Esophagus muscularis mucosa (tissue), 3 donors: ENCODE results near the gene WFDC12.

ENCODE experiments used
- CTCF ChIP-seq, 3 experiments: fragments of 200-600 bp in 2 of 3; fragments of 450-650 bp in 1 of 3; sonication (generic) in 2 of 3; IDR thresholded peaks; one replicate each; pipeline ENCODE4 v1.5.1; 2017 to 2019; ENCODE audit warnings: antibody characterized with exemption in 3 of 3, mild to moderate bottlenecking in 2 of 3, moderate library complexity in 1 of 3
- POLR2A ChIP-seq: fragments of 450-650 bp; IDR thresholded peaks from one replicate; pipeline ENCODE4 v1.6.1; 2017; ENCODE audit warnings: antibody characterized with exemption, moderate library complexity, mild to moderate bottlenecking, low read depth
- POLR2AphosphoS5 ChIP-seq, 2 donors: sonication (generic); formaldehyde crosslinking; IDR thresholded peaks; one replicate each; pipeline ENCODE4 v1.6.1; 2017; ENCODE audit warnings: antibody characterized with exemption in 2 of 2

- TF ChIP-seq POLR2A (no peak), CTCF (IDR thresholded peaks at IDR 0.05) (no peak), POLR2AphosphoS5 (IDR thresholded peaks at IDR 0.05) (no peak)
Observed at GRCh38 chr20:45083127-45083526, 41.1 kb downstream of the WFDC12 start.
